Measurements from ENCODE around the gene EGFR.
"Not testable (repeated sequence)": the region's sequence is repeated elsewhere in the genome, so short reads cannot be mapped to it uniquely, and the experiment has no call there.

The EGFR gene

GRCh38 chr7:55155351-55156117 is 136.7 kb downstream of the EGFR start:
- Mint-ChIP-seq H3K36me3 (ENCODE audit: low read depth) (no peaks in the 10 kb centered on the region), H3K4me1 (ENCODE audit: low read depth) (no peaks in the 10 kb centered on the region), H3K9me3 (no peaks in the 10 kb centered on the region), H3K4me3 (no peak overlapping the region), H3K27me3 (peaks cover 2% of the 10 kb centered on the region), H3K27ac (no peak overlapping the region)
- intact Hi-C loops (cut with micrococcal nuclease) = no loop called here

GRCh38 chr7:55156919-55157763 is 138.3 kb downstream of the EGFR start:
- no peak overlapping the region for H3K27ac Mint-ChIP-seq
- intact Hi-C loops (cut with micrococcal nuclease) = no loop called here
- H3K36me3 Mint-ChIP-seq (ENCODE audit: low read depth) = no peaks in the 10 kb centered on the region
- no peaks in the 10 kb centered on the region for H3K9me3 Mint-ChIP-seq
- no peaks in the 10 kb centered on the region for H3K4me1 Mint-ChIP-seq (ENCODE audit: low read depth)
- H3K27me3 Mint-ChIP-seq = peaks cover 2% of the 10 kb centered on the region
- no peak overlapping the region for H3K4me3 Mint-ChIP-seq

- H3K4me1 Mint-ChIP-seq (ENCODE audit: low read depth) = no peaks in the 10 kb centered on the region
- no peaks in the 10 kb centered on the region for H3K36me3 Mint-ChIP-seq (ENCODE audit: low read depth)
- H3K9me3 Mint-ChIP-seq = no peaks in the 10 kb centered on the region
- H3K27me3 Mint-ChIP-seq = peaks cover 2% of the 10 kb centered on the region
- no peak overlapping the region for H3K4me3 Mint-ChIP-seq
- intact Hi-C loops (cut with micrococcal nuclease) = no loop called here
- no peak overlapping the region for H3K27ac Mint-ChIP-seq
Measured at GRCh38 chr7:55157764-55158105, 138.9 kb downstream of the EGFR start.

- no peak overlapping the region for H3K27ac Mint-ChIP-seq
- H3K27me3 Mint-ChIP-seq = peaks cover 2% of the 10 kb centered on the region
- intact Hi-C loops (cut with micrococcal nuclease) = no loop called here
- no peaks in the 10 kb centered on the region for H3K4me1 Mint-ChIP-seq (ENCODE audit: low read depth)
- H3K4me3 Mint-ChIP-seq = no peak overlapping the region
- no peaks in the 10 kb centered on the region for H3K36me3 Mint-ChIP-seq (ENCODE audit: low read depth)
- H3K9me3 Mint-ChIP-seq = no peaks in the 10 kb centered on the region
Measured at GRCh38 chr7:55158541-55159382, 139.9 kb downstream of the EGFR start.

- Mint-ChIP-seq H3K27ac (no peak overlapping the region), H3K4me1 (ENCODE audit: low read depth) (no peaks in the 10 kb centered on the region), H3K27me3 (peaks cover 2% of the 10 kb centered on the region), H3K4me3 (no peak overlapping the region), H3K36me3 (ENCODE audit: low read depth) (no peaks in the 10 kb centered on the region), H3K9me3 (no peaks in the 10 kb centered on the region)
- intact Hi-C loops (cut with micrococcal nuclease) = no loop called here
Measured at GRCh38 chr7:55160539-55160938, 141.7 kb downstream of the EGFR start.

GRCh38 chr7:55161154-55161687 is 142.4 kb downstream of the EGFR start:
- intact Hi-C loops (cut with micrococcal nuclease) = no loop called here
- H3K4me3 Mint-ChIP-seq = no peak overlapping the region
- no peak overlapping the region for H3K27ac Mint-ChIP-seq
- no peaks in the 10 kb centered on the region for H3K9me3 Mint-ChIP-seq
- H3K36me3 Mint-ChIP-seq (ENCODE audit: low read depth) = no peaks in the 10 kb centered on the region
- no peaks in the 10 kb centered on the region for H3K4me1 Mint-ChIP-seq (ENCODE audit: low read depth)
- peaks cover 2% of the 10 kb centered on the region for H3K27me3 Mint-ChIP-seq

GRCh38 chr7:55162476-55162875 is 143.7 kb downstream of the EGFR start:
- Mint-ChIP-seq H3K36me3 (ENCODE audit: low read depth) (no peaks in the 10 kb centered on the region), H3K27me3 (no peaks in the 10 kb centered on the region), H3K4me3 (no peak overlapping the region), H3K4me1 (ENCODE audit: low read depth) (no peaks in the 10 kb centered on the region), H3K27ac (no peak overlapping the region), H3K9me3 (peaks cover 8% of the 10 kb centered on the region)
- intact Hi-C loops (cut with micrococcal nuclease) = no loop called here

GRCh38 chr7:55163733-55164132 is 144.9 kb downstream of the EGFR start:
- intact Hi-C loops (cut with micrococcal nuclease) = no loop called here
- Mint-ChIP-seq H3K27ac (no peak overlapping the region), H3K9me3 (peaks cover 8% of the 10 kb centered on the region), H3K27me3 (no peaks in the 10 kb centered on the region), H3K4me1 (ENCODE audit: low read depth) (no peaks in the 10 kb centered on the region), H3K36me3 (ENCODE audit: low read depth) (no peaks in the 10 kb centered on the region), H3K4me3 (no peak overlapping the region)

- H3K9me3 Mint-ChIP-seq = peaks cover 8% of the 10 kb centered on the region
- H3K36me3 Mint-ChIP-seq (ENCODE audit: low read depth) = no peaks in the 10 kb centered on the region
- H3K4me1 Mint-ChIP-seq (ENCODE audit: low read depth) = no peaks in the 10 kb centered on the region
- no peak overlapping the region for H3K27ac Mint-ChIP-seq
- no peak overlapping the region for H3K4me3 Mint-ChIP-seq
- intact Hi-C loops (cut with micrococcal nuclease) = no loop called here
- H3K27me3 Mint-ChIP-seq = no peaks in the 10 kb centered on the region
Measured at GRCh38 chr7:55164527-55164926, 145.7 kb downstream of the EGFR start.

GRCh38 chr7:55165176-55165861 is 146.5 kb downstream of the EGFR start:
- Mint-ChIP-seq H3K4me3 (no peak overlapping the region), H3K27me3 (no peaks in the 10 kb centered on the region), H3K36me3 (ENCODE audit: low read depth) (no peaks in the 10 kb centered on the region), H3K9me3 (peaks cover 8% of the 10 kb centered on the region), H3K4me1 (ENCODE audit: low read depth) (no peaks in the 10 kb centered on the region), H3K27ac (no peak overlapping the region)
- intact Hi-C loops (cut with micrococcal nuclease) = no loop called here

GRCh38 chr7:55167296-55167695 is 148.5 kb downstream of the EGFR start:
- H3K27me3 Mint-ChIP-seq; H3K4me1 Mint-ChIP-seq (ENCODE audit: low read depth); H3K36me3 Mint-ChIP-seq (ENCODE audit: low read depth); H3K4me3 Mint-ChIP-seq; H3K9me3 Mint-ChIP-seq; H3K27ac Mint-ChIP-seq; intact Hi-C loops (cut with micrococcal nuclease): not testable (repeated sequence)

- no peaks in the 10 kb centered on the region for H3K4me1 Mint-ChIP-seq (ENCODE audit: low read depth)
- H3K27ac Mint-ChIP-seq = no peak overlapping the region
- H3K36me3 Mint-ChIP-seq (ENCODE audit: low read depth) = no peaks in the 10 kb centered on the region
- H3K9me3 Mint-ChIP-seq = peaks cover 8% of the 10 kb centered on the region
- no peaks in the 10 kb centered on the region for H3K27me3 Mint-ChIP-seq
- H3K4me3 Mint-ChIP-seq = no peak overlapping the region
- intact Hi-C loops (cut with micrococcal nuclease) = no loop called here
Measured at GRCh38 chr7:55170335-55171069, 151.7 kb downstream of the EGFR start.

- Mint-ChIP-seq H3K9me3 (peaks cover 8% of the 10 kb centered on the region), H3K36me3 (ENCODE audit: low read depth) (no peaks in the 10 kb centered on the region), H3K4me1 (ENCODE audit: low read depth) (no peaks in the 10 kb centered on the region), H3K27ac (no peak overlapping the region), H3K27me3 (no peaks in the 10 kb centered on the region), H3K4me3 (no peak overlapping the region)
- intact Hi-C loops (cut with micrococcal nuclease) = no loop called here
Measured at GRCh38 chr7:55171157-55171556, 152.3 kb downstream of the EGFR start.

Data from dendritic cell treated with granulocyte-macrophage colony-stimulating factor and Interleukin-4, amounts not matched to agents 40 ng/mL and 50 ng/mL, for 4 days (primary cell).